ENCODE data around the gene HOXA1.

The HOXA1 gene

DNA sequence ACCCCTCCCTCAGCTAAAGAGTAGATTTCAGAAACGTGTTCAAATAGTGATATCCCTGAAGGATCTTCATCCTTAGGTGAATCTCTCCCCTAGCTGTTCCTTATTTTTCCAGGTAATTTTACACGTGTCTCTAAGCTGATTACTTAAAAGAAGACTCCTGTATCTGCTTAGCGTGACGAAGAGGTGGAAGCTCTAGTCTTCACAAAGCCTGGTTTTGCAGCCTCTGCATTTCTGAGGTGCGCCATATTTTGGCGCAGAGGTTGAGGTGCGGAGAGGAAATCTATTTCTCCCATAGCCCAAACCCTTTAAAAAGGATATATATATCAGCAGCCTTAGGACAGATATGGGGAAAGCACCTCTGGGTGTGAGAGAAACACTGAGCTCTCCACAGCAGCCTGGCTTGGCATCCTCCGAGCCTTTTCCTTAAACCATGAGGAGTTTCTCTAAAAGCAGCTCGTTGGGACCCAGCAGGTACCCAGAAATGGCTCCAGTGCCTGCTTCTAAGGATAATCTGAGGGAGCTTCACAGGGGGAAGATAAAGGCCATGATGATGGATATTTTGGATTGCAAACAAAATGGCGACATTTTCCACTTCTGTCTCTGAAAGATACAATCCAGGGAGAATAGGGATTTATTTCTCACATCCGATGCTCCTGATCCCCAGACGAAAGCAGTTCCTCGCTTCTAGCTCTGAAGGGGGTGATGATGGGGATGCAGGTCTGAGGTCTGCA lies 9.7 kb upstream of the HOXA1 start:
- DNase-seq (ENCODE audit: low read depth): no peak

GRCh38 chr7:27104341-27105058 lies 8.7 kb upstream of the HOXA1 start:
- DNase-seq (ENCODE audit: low read depth): no peak

GRCh38 chr7:27103489-27104226 lies 7.9 kb upstream of the HOXA1 start:
- DNase-seq (ENCODE audit: low read depth): no peak

- DNase-seq (ENCODE audit: low read depth): no peak
These were observed 7.0 kb upstream of the HOXA1 start, which contains the start of gene HOXA2 for GRCh38 chr7:27102581-27103442. TSS of gene HOXA2 (minus strand) at chr7:27102683. CDS start at chr7:27102500, 183 bp downstream.

- no peak for DNase-seq (ENCODE audit: low read depth)
These were observed 6.3 kb upstream of the HOXA1 start for GRCh38 chr7:27101957-27102580.

DNA sequence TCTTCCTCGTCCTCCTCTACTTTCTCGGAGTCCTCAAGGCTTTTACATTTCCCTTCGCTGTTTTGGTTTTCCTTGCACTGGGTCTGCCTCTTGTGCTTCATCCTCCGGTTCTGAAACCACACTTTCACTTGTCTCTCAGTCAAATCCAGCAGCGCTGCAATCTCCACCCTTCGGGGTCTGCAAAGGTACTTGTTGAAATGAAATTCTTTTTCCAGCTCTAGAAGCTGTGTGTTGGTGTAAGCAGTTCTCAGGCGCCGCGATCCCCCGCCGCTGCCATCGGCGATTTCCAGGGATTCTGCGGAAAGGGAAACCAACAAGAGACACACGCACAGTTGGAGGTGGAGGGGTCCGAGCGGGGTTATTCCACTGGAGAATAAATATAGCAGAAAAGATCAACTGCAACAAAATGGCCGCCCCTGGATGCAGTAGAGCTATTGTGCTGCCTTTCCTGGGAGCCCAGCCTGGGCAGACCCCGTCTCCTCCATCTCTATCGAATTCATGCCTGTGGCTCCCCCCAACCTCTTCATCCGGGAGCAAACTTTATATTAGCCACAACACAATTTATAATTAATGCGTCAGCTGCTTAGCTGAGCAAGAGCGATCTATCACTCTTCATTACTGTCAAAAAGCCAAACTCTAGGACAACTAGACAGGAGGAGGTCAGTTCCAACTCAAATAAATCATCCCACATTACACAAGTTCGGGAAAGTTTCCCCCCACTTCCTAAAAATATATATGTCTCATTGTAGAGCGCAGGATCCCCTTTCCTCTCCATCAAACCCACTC lies 5.6 kb upstream of the HOXA1 start:
- no peak for DNase-seq (ENCODE audit: low read depth)

- no peak for DNase-seq (ENCODE audit: low read depth)
These were observed 4.9 kb upstream of the HOXA1 start for GRCh38 chr7:27100694-27101170.

- DNase-seq (ENCODE audit: low read depth): no peak
These were observed 3.9 kb upstream of the HOXA1 start for GRCh38 chr7:27099453-27100370.

DNA sequence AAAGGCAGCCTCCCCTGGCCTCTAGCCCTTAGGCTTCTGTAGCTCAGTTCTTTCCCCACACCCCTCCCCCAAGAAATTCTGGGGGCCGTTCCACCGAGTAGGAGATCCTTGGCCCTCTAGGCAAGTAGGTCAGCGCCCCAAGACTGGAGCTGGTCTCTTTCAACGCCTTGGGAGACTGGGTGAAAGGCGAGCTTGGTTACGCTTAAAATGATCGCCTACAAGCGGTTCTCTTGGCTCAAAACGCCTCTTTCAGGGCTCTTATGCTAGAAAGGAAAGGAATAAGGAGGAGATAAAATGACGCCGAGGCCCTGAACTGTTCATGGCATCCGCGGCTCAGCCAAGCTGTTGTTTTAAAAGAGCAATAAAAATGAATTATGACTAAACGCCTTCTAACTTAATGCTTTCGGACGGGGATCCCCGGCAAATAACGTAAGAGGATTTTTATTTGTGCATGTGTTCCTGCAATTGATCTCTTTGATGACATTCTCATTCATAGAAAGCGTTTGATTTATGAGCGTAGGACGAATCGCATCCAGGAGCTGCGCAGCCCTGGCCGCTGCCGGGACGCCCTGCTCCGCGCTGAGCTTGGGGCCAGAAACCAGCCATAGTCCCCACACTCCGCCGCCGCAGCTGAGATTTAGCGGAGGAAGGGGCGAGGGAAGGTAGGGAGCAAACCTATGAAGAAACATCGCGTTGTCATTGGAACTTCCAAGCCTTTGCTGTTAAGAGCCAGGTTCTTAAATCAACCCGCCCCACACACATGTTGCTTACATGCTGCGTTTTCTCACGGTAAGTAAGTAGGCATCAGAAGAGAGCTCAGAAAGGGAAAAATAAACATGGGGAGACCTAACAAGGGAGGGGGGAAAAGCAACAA lies 3.0 kb upstream of the HOXA1 start:
- DNase-seq (ENCODE audit: low read depth): no peak

DNA sequence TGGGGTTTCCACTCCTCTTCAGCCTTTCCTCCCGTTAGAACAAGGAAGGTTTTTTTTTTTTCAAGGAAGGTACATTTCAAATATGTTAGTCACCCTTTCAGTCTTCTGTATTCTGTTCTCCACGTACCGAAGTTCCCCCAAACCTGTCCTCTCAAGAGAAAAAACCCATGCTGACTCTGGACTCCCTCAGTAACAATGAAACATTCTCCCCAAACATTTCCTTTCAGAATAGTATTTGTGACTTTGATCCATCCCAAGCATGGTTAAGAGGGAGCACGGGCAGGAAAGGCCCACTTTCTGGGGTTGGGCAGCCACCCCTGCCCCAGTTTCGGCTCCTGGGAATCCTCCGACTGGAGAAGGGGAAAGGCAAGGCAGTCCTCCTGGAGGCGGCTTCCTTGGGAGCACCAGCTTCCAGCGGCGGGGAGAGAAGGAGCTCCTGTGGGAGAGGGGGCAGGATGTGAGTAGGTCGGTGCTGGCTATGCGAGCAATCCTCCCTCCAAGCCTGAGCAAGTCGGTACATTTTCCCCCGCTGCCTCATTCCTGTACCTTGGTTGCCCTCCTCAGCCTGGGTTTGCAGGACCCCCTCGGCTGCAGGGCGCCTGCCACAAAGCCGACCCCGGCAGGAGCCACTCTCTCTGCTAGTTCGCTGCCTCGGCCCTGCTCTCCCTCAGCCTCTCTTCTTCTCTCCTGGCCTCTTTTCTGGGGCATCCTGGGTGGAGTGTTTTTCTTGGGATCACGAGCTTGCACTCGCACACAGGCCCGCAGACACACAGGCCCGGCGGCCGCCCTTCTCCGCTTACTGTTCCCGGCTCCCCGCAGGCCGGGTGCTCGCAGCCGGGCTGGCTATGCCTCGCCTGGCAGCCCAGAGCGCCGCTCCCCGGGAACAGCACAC lies 2.1 kb upstream of the HOXA1 start:
- no peak for DNase-seq (ENCODE audit: low read depth)

DNA sequence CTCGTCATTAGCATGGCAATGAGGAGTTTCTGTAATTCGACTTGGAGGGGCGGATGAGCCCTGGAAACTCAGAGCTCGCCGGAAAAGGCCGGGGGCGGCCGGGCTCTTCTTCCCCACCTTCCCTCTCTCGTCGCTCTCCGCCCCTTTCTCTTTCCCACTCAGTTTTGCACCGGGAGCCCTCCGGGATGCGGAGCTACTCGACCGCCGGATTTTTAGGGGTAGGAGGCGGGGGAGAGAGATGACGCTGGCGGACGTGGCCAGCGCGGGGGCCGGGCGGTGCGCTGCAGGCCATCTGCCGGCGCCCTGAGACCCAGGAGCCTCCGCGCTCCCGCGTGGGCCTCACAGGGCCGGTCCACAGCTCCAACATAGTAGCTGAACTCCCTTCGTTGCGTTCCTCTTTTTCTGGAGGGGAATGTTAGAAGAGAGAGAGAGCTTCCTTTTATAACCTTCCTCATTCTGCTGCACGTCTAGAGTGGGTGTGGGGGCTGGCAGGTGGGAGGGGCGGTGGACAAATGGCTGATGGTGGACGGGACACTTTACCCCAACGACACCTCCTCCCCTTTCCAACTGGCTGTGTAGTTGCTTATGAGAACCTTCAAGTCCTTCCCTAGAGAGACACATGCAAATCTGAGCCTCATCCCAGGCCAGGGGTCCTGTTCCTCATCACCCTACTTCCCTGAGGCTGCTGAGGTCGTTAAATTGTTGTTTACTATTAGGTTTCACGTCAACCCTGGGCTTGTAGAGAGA lies 1.1 kb upstream of the HOXA1 start:
- no peak for DNase-seq (ENCODE audit: low read depth)

DNA sequence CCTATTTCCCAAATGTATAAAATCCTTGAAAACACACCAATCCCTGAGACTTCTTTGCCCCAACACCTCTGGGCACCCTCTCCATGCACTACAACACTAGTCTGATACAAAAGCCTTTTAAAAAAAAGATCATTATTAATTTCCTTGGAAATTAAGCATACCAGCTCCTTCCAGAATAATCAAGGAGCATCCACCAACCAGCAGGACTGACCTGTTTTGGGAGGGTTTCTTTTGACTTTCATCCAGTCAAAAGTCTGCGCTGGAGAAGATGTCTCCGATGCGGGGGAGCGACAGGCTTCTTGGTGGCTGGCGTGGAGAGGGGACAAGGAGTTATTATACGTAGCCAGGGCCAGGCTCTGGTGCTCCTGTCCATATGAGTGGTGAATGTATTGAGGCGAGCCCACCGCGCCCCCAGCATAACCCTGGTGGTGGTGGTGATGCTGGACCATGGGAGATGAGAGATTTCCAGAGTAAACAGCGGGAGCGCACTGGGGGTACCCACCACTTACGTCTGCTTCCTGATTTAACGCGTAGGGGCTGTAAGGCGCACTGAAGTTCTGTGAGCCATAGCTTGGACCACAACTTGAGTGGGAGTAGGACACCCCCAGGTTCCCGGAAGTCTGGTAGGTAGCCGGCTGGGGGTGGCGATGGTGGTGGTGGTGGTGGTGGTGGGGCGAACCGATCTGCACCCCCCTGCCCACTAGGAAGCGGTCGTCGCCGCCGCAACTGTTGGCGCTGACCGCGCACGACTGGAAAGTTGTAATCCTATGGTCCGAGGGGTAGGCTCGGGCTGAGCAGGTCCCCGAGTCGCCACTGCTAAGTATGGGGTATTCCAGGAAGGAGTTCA lies 527 bp downstream of the HOXA1 start:
- no peak for DNase-seq (ENCODE audit: low read depth)

DNA sequence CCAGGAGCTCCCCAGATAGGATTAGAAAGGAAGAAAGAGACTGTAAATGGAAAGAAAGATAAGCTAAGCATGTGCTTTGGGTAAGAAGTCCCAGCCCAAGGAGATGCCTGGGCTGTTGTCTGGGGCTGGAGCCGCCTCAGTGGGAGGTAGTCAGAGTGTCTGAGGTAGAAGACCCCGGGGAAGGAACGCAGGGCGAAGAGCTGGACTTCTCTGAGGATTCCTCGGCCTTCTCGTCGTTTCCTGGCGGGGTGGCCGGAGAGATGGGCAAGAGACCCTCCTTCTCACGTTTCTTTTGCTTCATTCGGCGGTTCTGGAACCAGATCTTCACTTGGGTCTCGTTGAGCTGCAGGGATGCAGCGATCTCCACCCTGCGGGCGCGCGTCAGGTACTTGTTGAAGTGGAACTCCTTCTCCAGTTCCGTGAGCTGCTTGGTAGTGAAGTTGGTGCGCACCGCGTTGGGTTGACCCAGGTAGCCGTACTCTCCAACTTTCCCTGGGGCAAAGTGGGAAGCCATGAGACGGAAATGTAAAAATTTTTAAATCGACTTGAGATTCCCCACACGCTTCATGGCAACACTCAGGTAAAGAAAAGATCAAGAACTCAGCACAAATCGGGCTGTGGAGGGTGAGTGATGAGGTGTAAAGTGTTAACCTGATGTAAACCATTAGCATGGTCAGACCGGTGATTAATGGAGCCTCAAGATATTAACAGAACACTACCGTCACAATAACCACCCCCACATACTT lies 1.3 kb downstream of the HOXA1 start:
- DNase-seq (ENCODE audit: low read depth): no peak

- DNase-seq (ENCODE audit: low read depth): no peak
These were observed 2.5 kb downstream of the HOXA1 start for GRCh38 chr7:27093184-27093895.

All from T follicular helper cell (primary cell).